ENCODE data around the gene RCOR2. TPM values are rescaled to one million over a fixed set of nuclear protein-coding genes. Genes with fewer than 3 reads are reported as not detected.
A peak's percentile ranks its signal among the peaks of the same experiment; 100 is the strongest.

RCOR2 gene
- polyA plus RNA-seq, 1 donor (not counting 4 experiments of a cell fraction or from before 2014, with no cell fraction given) = 0.46 TPM

DNA sequence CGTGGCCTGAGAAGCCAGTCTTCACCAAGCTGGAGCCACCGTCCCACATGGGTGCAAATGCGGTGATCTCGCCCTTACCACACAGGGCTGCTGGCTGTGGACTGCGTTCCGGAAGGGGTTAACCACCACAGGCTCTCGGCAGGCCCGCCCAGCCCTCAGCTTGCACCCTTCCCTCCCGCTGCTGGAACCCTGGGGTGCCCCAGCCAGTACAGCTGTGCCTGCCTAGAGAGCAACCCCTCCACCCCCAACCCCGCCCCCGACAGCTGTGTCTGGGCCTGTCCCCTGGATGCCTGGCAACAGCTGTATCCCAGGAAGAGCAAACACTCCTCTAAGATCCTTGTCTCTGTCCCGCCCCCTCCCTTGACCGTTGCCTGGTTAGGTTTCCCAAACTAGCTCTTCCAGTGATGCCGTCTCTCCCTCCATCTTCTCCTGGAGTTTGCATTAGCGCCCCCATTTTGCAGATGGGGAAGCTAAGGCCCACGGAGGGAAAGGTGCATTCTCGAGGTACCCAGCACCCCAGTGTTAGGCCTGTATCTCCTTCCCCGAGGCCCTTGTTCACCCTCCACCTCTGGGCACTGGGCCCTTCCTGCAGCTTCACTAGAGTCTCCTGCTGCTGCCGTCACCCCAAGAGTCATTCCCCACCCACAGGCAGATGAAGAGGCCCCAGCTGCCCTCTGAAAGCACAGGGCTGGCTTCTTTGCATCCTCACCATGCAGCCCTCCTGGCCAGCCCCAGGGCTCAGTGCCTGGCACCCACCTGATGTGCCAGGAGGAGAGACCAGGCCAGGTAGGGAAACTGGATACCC is 44.8 kb upstream of the RCOR2 start:
- H3K27ac ChIP-seq (ENCODE audit: control insufficient read depth, insufficient read depth, low read length) = no peak overlapping the region
- H3K4me1 ChIP-seq (ENCODE audit: control insufficient read depth, extremely low read depth, insufficient read depth, low read length) = peaks cover 17% of the 10 kb centered on the region
- H3K9me1 ChIP-seq (ENCODE audit: control insufficient read depth, extremely low read depth, insufficient read depth, low read length) = peaks cover 2% of the 10 kb centered on the region
- dilution Hi-C loops (cut with MboI; ENCODE audit: extremely low pct_ligation_motif_present, low sequenced_read_pairs) = no loop called here
- H3K27me3 ChIP-seq (ENCODE audit: control insufficient read depth, extremely low read depth, insufficient read depth, low read length) = no peaks in the 10 kb centered on the region
- DNase-seq (ENCODE audit: low read depth, low spot score) = peak; percentile 62
- FAIRE-seq = peak; percentile 55
- peak overlapping the region; percentile 15 for H2AFZ ChIP-seq (ENCODE audit: control insufficient read depth, low read length)
- no peaks in the 10 kb centered on the region for H3K79me2 ChIP-seq (ENCODE audit: control insufficient read depth, insufficient read depth, low read length)
- peak overlapping the region; percentile 56 for H3K4me2 ChIP-seq (ENCODE audit: control insufficient read depth, extremely low read depth, insufficient read depth, low read depth, low read length)
- no peaks in the 10 kb centered on the region for H4K20me1 ChIP-seq (ENCODE audit: control insufficient read depth, extremely low read depth, insufficient read depth, low read length)
- TF ChIP-seq CTCF (optimal IDR thresholded peaks at IDR 0.05 in 1 of 3, IDR thresholded peaks at IDR 0.05 in 1 of 3, conservative IDR thresholded peaks at IDR 0.05 in 1 of 3; ENCODE audit: extremely low read depth in 1 of 3, insufficient read depth in 2 of 3, low read length in 3 of 3) (no peak), EZH2 (IDR thresholded peaks at IDR 0.05; ENCODE audit: low read length) (no peak)
- H3K36me3 ChIP-seq (ENCODE audit: control insufficient read depth in 2 of 2, extremely low read depth in 1 of 2, insufficient read depth in 2 of 2, low read length in 2 of 2) = no peaks in the 10 kb centered on the region
- no peak overlapping the region for H3K9ac ChIP-seq (ENCODE audit: control insufficient read depth, extremely low read depth, insufficient read depth, low read length)
- no peak overlapping the region for H3K4me3 ChIP-seq (ENCODE audit: control insufficient read depth in 2 of 3, extremely low read depth in 1 of 3, insufficient read depth in 2 of 3, low read depth in 1 of 3, low read length in 3 of 3)
- no peaks in the 10 kb centered on the region for H3K9me3 ChIP-seq (ENCODE audit: control insufficient read depth, low read depth, low read length)

- no peak for DNase-seq (ENCODE audit: low read depth, low spot score)
- Histone ChIP-seq H3K4me3 (ENCODE audit: control insufficient read depth in 2 of 3, extremely low read depth in 1 of 3, insufficient read depth in 2 of 3, low read depth in 1 of 3, low read length in 3 of 3) (no peak overlapping the region), H4K20me1 (ENCODE audit: control insufficient read depth, extremely low read depth, insufficient read depth, low read length) (no peaks in the 10 kb centered on the region), H3K4me1 (ENCODE audit: control insufficient read depth, extremely low read depth, insufficient read depth, low read length) (peaks cover 17% of the 10 kb centered on the region), H3K9me1 (ENCODE audit: control insufficient read depth, extremely low read depth, insufficient read depth, low read length) (peaks cover 2% of the 10 kb centered on the region), H2AFZ (ENCODE audit: control insufficient read depth, low read length) (no peak overlapping the region), H3K36me3 (ENCODE audit: control insufficient read depth in 2 of 2, extremely low read depth in 1 of 2, insufficient read depth in 2 of 2, low read length in 2 of 2) (peaks cover 8 to 10% of the 10 kb centered on the region in 2 experiments), H3K79me2 (ENCODE audit: control insufficient read depth, insufficient read depth, low read length) (no peaks in the 10 kb centered on the region), H3K9ac (ENCODE audit: control insufficient read depth, extremely low read depth, insufficient read depth, low read length) (no peak overlapping the region), H3K27ac (ENCODE audit: control insufficient read depth, insufficient read depth, low read length) (no peak overlapping the region), H3K9me3 (ENCODE audit: control insufficient read depth, low read depth, low read length) (no peaks in the 10 kb centered on the region), H3K4me2 (ENCODE audit: control insufficient read depth, extremely low read depth, insufficient read depth, low read depth, low read length) (no peak overlapping the region), H3K27me3 (ENCODE audit: control insufficient read depth, extremely low read depth, insufficient read depth, low read length) (no peaks in the 10 kb centered on the region)
- TF ChIP-seq CTCF (optimal IDR thresholded peaks at IDR 0.05 in 1 of 3, IDR thresholded peaks at IDR 0.05 in 1 of 3, conservative IDR thresholded peaks at IDR 0.05 in 1 of 3; ENCODE audit: extremely low read depth in 1 of 3, insufficient read depth in 2 of 3, low read length in 3 of 3) (no peak), EZH2 (IDR thresholded peaks at IDR 0.05; ENCODE audit: low read length) (no peak)
- FAIRE-seq = no peak
- dilution Hi-C loops (cut with MboI; ENCODE audit: extremely low pct_ligation_motif_present, low sequenced_read_pairs) = no loop called here
Observed at GRCh38 chr11:63958008-63958407, 41.0 kb upstream of the RCOR2 start.

Measured in keratinocyte (primary cell).